BE2C (cell line): Measurements from ENCODE around the gene KIAA1217.
"Not testable (repeated sequence)": the region's sequence is repeated elsewhere in the genome, so short reads cannot be mapped to it uniquely, and the experiment has no call there.

Source experiments
- DNase-seq: peaks from one replicate; pipeline ENCODE4 v3.0.0-alpha.2; 2020
- H3K27me3 ChIP-seq: fragments of 250-450 bp; sonication (Bioruptor Pico); 2 replicates; pipeline ENCODE4 v1.5.1; 2020; ENCODE audit warnings: mild to moderate bottlenecking
- H3K36me3 ChIP-seq: fragments of 250-450 bp; sonication (Bioruptor Pico); 2 replicates; pipeline ENCODE4 v1.5.1; 2020; ENCODE audit warnings: mild to moderate bottlenecking
- H3K4me1 ChIP-seq: fragments of 250-450 bp; sonication (Bioruptor Pico); 2 replicates; pipeline ENCODE4 v1.5.1; 2020
- H3K4me3 ChIP-seq: 2 replicates; pipeline ENCODE4 v1.5.1; 2011; ENCODE audit warnings: low read depth, low read length
- H3K9me3 ChIP-seq: fragments of 250-450 bp; sonication (Bioruptor Pico); 2 replicates; pipeline ENCODE4 v1.5.1; 2020
- TF ChIP-seq, protein P1 (sequence below): IDR thresholded peaks from 2 replicates; pipeline ENCODE4 v1.5.1; 2012; ENCODE audit warnings: mild to moderate bottlenecking, low read depth, low read length

The KIAA1217 gene

GRCh38 chr10:24480447-24480846, 271.5 kb downstream of the KIAA1217 start:
- Histone ChIP-seq H3K27me3 (no peaks in the 10 kb centered on the region), H3K4me1 (no peaks in the 10 kb centered on the region)

DNA sequence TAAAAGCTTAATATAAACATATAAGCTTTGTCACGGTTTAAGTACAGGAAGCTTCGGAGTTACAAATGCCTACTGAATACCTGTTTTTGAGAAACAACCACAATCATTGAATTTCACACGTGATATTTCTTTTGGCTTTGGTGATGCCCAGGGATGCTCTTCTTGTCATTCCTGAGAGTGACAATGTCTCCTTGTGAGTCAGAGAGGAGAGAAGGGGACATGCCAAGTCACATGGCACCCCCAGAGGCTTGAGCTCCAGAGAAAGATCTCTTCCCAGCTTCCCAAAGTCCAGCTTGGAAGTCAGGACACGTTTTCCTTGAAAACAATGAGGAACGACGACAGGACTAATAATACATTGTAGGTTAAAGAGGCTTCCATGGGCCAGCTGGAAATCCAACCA, 272.3 kb downstream of the KIAA1217 start:
- Histone ChIP-seq H3K9me3 (no peaks in the 10 kb centered on the region), H3K27me3 (no peaks in the 10 kb centered on the region), H3K36me3 (no peaks in the 10 kb centered on the region), H3K4me1 (no peaks in the 10 kb centered on the region), H3K4me3 (no peak overlapping the region)
- no peak for DNase-seq
- TF ChIP-seq, protein P1, sequence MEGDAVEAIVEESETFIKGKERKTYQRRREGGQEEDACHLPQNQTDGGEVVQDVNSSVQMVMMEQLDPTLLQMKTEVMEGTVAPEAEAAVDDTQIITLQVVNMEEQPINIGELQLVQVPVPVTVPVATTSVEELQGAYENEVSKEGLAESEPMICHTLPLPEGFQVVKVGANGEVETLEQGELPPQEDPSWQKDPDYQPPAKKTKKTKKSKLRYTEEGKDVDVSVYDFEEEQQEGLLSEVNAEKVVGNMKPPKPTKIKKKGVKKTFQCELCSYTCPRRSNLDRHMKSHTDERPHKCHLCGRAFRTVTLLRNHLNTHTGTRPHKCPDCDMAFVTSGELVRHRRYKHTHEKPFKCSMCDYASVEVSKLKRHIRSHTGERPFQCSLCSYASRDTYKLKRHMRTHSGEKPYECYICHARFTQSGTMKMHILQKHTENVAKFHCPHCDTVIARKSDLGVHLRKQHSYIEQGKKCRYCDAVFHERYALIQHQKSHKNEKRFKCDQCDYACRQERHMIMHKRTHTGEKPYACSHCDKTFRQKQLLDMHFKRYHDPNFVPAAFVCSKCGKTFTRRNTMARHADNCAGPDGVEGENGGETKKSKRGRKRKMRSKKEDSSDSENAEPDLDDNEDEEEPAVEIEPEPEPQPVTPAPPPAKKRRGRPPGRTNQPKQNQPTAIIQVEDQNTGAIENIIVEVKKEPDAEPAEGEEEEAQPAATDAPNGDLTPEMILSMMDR, result no peak

More at GRCh38 chr10:24480447-24480846, 271.5 kb downstream of the KIAA1217 start:
- no peak for DNase-seq
- TF ChIP-seq, protein P1, result no peak
- no peak overlapping the region for H3K4me3 ChIP-seq
- no peaks in the 10 kb centered on the region for H3K9me3 ChIP-seq
- H3K36me3 ChIP-seq, result no peaks in the 10 kb centered on the region

DNA sequence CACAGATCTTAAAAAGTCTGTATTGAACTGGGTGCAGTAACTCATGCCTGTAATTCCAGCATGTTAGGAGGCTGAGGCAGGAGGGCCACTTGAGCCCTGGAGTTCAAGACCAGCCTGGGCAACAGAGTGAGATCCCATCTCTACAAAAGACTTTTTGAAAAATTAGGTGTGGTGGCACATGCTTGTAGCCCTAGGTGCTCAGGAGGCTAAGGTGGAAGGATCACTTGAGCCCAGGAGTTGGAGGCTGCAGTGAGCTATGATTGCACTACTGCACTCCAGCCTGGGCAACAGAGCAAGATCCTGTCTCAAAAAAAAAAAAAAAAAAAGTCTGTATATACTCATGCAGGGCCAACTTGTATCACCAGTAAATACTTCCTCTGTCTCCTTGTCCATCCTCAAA, 273.8 kb downstream of the KIAA1217 start:
- not testable (repeated sequence) for H3K9me3 ChIP-seq, H3K4me1 ChIP-seq, DNase-seq, H3K36me3 ChIP-seq, H3K27me3 ChIP-seq, H3K4me3 ChIP-seq

DNA sequence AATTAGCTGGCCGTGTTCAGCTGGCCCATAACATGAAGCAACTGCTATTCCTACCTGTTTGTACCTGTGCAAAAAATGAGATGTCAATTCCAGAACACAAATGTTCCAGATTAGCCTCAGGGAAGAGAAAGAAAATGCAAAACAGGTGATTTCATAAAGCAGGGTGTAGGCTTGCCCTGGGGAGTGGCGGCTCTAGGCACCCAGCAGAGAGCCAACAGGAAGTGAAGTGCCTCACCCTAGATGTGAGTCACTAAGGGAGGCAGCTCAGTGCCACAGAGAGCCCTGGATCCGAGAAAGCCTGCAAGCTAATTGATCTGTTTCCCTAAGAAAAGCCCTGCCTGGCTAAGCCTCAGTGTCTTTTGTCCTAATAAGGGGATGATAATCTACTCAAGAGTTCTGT, 274.8 kb downstream of the KIAA1217 start:
- H3K4me3 ChIP-seq, result no peak overlapping the region
- no peaks in the 10 kb centered on the region for H3K27me3 ChIP-seq
- TF ChIP-seq, protein P1, result no peak
- H3K9me3 ChIP-seq, result no peaks in the 10 kb centered on the region
- no peak for DNase-seq
- H3K4me1 ChIP-seq, result no peaks in the 10 kb centered on the region
- no peaks in the 10 kb centered on the region for H3K36me3 ChIP-seq

- no peaks in the 10 kb centered on the region for H3K4me1 ChIP-seq
- no peaks in the 10 kb centered on the region for H3K36me3 ChIP-seq
- TF ChIP-seq, protein P1, result no peak
- no peak for DNase-seq
- no peaks in the 10 kb centered on the region for H3K27me3 ChIP-seq
- H3K4me3 ChIP-seq, result no peak overlapping the region
- no peaks in the 10 kb centered on the region for H3K9me3 ChIP-seq
These were observed 275.8 kb downstream of the KIAA1217 start for GRCh38 chr10:24484771-24485170.

DNA sequence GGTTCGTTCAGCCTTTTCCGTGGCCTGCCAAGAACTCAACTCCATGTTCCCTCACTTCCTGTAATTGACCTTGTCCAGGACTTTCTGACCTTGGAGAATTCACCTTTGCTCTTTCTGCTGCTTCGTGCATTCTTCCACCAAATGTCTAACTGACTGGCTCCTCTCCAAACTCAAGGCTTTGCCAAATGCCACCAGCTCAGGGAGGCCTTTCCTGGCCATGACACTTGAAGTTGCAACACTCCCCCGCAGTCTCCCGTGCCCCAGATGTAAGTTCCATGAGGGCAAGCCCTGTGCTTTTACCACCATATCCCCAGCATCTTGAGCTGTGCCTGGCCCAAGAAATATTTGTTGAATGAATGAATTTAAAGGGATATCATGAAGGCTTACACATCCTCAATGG, 276.4 kb downstream of the KIAA1217 start:
- no peaks in the 10 kb centered on the region for H3K9me3 ChIP-seq
- DNase-seq, result no peak
- H3K36me3 ChIP-seq, result no peaks in the 10 kb centered on the region
- H3K27me3 ChIP-seq, result no peaks in the 10 kb centered on the region
- no peaks in the 10 kb centered on the region for H3K4me1 ChIP-seq
- no peak overlapping the region for H3K4me3 ChIP-seq
- TF ChIP-seq, protein P1, result no peak

GRCh38 chr10:24488631-24489030, 279.7 kb downstream of the KIAA1217 start:
- Histone ChIP-seq H3K4me1 (no peaks in the 10 kb centered on the region), H3K4me3 (no peak overlapping the region), H3K9me3 (no peaks in the 10 kb centered on the region), H3K36me3 (no peaks in the 10 kb centered on the region), H3K27me3 (no peaks in the 10 kb centered on the region)
- TF ChIP-seq, protein P1, result no peak
- no peak for DNase-seq
